GM12873 (cell line): ENCODE data around the gene TJP3.
A peak's percentile ranks its signal among the peaks of the same experiment; 100 is the strongest.

Experiments used
- CTCF ChIP-seq: IDR thresholded peaks from 2 replicates; pipeline ENCODE4 v1.5.1; 2012; ENCODE audit warnings: low read depth, mild to moderate bottlenecking, moderate library complexity, low read length, control low read depth; ENCODE audit not compliant: insufficient read depth; ENCODE audit errors: missing control alignments

Gene TJP3

GRCh38 chr19:3690551-3691371 lies 17.4 kb upstream of the TJP3 start:
- TF ChIP-seq CTCF: no peak

GRCh38 chr19:3691372-3691716 lies 16.8 kb upstream of the TJP3 start:
- TF ChIP-seq CTCF: no peak

- no peak for TF ChIP-seq CTCF
Measured at GRCh38 chr19:3691726-3692125, 16.5 kb upstream of the TJP3 start.

- TF ChIP-seq CTCF: peak; percentile 76
Measured at GRCh38 chr19:3692141-3693024, 15.8 kb upstream of the TJP3 start.

- TF ChIP-seq CTCF: no peak
Measured at GRCh38 chr19:3693025-3693925, 14.9 kb upstream of the TJP3 start.

- TF ChIP-seq CTCF: no peak
Measured at GRCh38 chr19:3694361-3695123, 13.6 kb upstream of the TJP3 start.
